HG02938 (cell line): ENCODE data around the gene LCN12.

Experiments
- ATAC-seq: cut with Tn5 transposase; IDR thresholded peaks from one replicate; pipeline ENCODE4 v1.9.1; 2021; ENCODE audit warnings: mild to moderate bottlenecking, moderate library complexity; ENCODE audit not compliant: unreplicated experiment

The LCN12 gene

DNA sequence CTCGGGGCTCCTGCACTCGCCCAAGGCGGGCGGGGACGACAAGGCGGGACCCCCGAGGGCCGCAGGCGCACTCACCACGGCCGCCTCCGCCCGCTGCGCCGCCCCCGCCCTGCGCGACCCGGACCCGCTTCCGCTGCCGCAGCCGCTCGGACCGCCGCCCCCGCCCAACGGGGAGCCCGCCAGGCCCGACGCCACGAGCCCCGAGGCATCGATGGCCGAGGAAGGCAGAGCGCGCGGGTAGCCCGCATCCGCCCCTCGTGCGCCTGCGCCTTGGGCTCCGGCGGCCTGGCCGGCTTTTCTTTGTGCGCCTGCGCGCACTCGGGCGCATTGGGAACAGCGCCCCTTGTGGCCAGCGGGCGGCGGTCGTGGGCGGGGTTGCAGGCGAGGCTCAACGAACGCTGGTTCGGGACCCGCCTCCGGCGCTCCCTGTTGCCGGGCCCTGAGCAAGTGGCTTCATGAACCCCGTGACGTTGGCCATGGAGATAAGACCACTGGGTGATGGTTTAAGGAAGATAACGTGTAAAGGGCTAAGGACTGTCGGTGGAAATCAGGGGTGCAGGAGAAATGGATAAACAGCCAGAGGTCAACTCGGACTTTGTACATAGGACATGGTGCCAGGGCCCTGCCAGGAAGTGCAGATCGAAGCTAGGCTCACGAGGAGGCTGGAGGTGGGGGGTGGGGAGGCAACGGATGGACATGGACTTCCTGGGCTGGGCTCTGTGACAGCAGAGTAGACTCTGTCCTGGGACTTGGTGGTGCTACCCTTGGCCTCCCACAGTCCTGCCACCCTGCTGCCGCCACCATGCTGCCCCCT is 7.3 kb upstream of the LCN12 start, which contains the start of the genes C8G and FBXW5:
Gene C8G (plus strand): TSS at position 725 of the 814 bp plus-strand sequence. CDS start 78 bp downstream, at position 803.
Gene FBXW5 (minus strand): TSS at position 220 of the 814 bp plus-strand sequence. CDS start 655 bp downstream, outside the sequence.
- peak; percentile 57 for ATAC-seq

DNA sequence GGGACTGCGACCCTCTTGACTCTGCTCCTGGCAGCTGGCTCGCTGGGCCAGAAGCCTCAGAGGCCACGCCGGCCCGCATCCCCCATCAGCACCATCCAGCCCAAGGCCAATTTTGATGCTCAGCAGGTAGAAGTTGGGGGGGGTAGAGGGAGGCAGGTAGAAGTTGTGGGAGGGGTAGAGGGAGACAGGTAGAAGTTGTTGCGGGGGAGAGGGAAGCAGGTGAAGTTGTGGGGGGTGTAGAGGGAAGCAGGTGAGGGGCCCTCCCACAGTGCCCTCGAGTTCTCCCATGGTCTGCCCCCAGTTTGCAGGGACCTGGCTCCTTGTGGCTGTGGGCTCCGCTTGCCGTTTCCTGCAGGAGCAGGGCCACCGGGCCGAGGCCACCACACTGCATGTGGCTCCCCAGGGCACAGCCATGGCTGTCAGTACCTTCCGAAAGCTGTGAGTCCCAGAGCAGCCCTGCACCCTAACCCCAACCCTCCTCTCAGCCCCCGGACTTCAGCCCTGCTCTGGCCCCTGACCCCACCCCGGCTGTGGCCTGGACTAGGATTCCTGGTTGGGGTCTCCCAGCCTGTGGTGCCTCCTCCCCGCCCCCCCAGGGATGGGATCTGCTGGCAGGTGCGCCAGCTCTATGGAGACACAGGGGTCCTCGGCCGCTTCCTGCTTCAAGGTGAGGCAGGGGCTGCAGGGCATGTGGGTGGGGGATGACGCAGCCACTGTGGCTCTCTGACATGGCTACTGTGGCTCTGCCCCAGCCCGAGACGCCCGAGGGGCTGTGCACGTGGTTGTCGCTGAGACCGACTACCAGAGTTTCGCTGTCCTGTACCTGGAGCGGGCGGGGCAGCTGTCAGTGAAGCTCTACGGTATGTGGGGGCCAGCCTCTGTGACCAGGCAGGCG is 6.5 kb upstream of the LCN12 start:
- no peak for ATAC-seq

DNA sequence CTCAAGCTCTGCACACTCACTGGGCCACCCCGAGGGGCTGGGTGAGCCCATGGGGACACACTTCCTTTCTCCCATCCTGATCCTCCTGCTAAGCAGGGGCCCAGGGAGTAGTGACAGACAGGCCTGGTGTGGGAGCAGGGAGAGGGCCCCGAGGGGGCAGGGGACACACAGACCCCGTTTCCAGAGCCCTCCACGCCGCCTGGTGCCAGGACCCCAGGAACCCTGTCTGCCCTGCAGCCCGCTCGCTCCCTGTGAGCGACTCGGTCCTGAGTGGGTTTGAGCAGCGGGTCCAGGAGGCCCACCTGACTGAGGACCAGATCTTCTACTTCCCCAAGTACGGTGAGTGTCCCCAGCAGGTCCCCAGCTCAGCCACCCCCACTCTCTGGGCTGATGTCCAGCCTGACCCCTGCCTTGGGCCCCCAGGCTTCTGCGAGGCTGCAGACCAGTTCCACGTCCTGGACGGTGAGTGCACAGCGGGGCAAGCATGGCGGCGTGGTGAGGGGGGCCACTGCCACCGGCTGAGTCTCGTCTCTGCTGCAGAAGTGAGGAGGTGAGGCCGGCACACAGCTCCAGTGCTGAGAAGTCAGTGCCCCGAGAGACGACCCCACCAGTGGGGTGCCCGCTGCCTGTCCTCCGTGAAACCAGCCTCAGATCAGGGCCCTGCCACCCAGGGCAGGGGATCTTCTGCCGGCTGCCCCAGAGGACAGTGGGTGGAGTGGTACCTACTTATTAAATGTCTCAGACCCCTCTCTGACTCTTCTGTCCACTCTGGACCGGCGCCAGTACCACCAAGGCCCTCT is 5.6 kb upstream of the LCN12 start:
- no peak for ATAC-seq

DNA sequence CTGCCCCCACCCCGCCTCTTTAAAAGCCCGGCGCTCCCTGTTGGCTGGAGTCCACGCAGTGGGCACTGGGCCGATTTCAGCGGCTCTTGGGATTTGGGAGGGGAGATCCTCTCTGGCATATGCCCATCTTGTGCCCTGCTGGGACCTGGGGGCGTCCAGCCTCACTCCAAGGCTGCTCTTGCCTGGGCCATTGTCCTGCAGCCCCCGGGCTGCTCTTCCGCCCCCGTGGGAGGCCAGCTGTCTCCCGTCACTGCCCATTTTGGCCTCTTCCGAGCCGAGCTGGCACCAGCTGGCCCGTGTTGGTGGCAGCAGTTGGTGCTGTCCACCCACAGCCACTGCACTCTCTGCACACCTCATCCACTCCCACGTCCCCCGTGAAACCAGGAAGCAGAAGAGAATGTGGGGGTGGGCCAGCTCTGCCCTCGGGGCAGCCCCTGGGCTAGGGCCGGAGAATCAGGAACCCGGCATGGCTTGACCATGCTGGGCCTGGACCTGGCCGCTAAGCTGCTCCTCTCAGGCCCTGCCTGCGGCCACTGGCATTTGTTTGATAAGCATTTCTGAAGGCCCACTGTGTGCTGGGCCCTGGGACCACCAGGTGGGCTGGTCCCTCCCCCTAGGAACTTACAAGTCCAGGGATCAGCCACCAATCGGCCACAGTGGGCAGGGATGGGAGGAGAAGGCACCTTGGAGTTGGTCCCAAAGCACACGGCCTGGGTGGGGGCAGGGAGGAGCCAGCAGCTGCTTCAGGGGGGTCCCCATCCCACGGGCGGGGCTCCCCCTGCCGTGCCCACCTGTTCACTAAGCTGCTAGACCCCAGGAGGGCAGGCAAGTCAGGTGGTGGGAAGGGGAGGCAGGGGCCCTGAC is 4.8 kb upstream of the LCN12 start:
- ATAC-seq = no peak

DNA sequence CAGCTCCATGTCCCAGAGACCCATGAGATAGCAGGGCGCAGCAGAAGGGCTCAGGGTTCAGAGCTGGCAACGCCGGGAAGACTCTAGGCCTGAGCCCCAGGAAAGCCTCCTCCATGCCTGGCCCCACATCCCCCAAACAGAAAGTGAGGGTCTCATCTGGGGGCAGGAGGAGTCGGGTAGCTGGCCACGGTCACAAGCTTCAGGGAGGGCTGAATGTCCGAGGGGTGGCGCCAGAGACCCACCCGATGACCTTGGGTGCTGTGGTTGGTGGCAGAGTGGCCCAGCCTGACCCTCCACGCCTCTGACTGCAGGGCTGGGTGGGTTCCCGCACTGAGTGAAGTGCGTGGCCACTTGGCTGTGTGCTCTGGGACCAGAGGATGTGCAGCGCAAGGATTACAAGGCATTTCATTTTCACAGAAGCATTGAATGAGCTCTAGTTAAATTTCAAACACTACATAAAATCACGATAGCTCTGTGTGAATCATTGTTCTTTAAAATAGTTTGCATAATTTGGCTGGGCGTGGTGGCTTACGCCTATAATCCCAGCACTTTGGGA is 4.0 kb upstream of the LCN12 start:
- ATAC-seq = no peak

DNA sequence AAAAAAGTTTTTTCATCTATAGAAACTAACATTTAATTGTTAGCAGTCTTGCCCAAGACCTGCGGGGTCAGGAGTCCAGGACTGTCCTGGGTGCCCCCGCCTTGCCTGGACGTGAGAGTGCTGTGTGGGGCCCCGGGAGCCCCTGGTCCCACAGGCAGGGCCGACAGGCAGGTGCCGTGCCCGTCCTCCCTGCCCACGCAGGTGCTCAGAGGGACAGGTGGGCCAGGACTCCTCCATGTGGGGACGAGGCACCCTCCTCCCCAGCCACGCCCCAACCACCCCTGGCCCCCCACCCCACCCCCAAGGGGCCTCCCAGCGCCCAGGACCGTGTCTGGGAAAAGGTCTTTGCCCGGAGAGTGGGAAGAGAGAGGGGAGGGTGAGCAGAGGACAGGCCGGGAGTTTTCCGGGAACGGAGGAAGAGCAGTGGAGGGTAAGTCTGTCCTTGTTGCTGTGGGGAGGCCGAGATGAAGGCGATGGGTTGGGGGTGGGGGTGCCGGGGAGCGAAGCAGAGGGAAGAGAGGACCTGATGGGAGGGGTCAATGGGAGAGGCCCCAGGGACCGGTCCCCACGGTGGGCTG is 2.7 kb upstream of the LCN12 start:
- ATAC-seq = no peak

DNA sequence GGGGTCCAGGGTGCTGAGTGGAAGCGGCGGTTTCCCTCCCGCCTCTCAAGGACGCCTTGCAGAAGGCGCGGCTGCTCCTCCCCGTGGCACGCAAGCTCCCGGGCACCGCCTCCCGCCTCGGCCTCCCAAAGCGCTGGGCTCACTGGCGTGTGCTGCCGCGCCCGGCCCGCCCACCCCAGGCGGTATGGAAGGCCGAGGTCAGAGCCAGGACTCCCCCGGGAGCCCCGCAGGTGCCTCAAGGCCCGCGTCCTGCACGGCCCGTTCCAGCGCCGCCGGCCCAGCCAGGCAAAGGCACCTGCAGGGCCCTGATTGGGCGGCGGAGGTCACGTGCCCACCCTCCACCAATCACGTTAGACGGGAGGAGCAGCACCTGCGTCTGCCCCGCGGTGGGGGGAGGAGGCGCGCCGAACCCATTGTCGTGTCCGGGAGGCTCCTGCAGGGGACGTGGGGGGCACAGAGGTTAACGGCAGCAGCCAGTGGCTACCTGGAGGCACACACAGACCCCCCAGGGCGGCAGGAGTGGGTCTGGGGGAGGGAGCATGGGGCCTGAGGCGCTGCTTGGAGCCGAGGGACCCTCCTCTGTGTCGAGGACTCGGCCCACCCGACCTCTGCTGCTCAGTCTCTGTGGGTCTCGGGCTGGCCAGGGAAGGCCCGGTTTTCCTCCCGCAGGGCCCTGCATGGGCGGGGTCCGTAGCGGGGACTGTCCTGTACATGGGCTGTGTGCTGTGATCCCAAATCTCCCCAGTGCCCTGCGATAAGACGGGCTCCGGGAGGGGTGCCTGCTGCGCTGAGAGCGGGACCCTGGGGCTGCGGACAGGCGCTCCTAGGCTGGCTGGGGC is 2.0 kb upstream of the LCN12 start:
- peak; percentile 88 for ATAC-seq

DNA sequence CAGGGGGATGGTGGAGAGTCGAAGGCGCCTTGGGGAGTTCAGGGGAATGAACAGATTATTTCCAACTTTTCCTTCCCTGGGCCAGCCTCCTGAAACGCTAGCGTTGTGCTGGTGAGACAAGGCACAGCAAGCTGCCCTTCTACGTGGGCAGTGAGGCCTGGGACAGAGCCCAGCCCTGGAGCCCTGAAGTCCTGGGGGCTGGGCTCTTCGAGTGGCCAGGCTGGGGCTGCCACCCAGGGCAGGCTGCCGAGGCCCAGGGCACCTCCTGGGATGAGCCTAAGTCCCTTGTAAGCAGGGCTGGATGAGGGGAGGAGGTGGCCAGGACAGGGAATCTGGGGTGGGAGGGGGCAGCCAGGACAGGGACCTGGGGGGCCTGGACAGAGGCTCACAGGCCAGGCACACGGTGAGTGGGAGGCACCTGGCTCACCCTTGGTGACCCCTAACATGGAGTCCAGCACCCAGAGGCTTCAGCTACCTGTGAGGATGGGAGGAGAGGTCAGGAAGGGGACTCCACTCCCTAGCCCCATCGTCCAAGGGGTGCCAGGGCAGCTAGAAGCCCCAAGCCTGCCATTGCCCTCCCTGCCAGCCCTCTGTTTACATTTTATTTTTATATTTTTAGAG is 1.3 kb upstream of the LCN12 start:
- no peak for ATAC-seq

DNA sequence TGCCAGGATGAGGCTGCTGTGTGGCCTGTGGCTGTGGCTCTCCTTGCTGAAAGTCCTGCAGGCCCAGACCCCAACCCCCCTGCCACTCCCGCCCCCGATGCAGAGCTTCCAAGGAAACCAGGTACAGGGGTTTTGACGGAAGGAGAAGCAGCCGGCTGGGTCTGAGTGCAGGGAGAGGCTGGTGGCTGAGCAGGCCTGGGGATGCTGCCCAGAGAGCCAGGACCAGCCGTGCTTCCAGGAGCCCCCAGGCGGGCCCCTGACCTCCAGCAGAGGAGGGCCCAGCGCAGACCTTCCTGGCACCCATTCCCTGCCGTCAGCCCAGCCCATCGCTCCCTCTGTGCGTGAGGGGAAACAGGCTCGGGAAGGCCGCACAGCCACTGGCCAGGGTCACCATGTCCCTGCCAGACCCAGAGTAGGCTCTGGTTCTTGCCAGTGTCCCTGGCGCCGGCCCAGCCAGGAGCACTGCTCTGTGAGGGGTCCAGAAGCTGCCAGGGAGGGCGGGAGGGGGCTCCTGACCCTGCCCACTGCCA is 313 bp downstream of the LCN12 start:
- no peak for ATAC-seq

DNA sequence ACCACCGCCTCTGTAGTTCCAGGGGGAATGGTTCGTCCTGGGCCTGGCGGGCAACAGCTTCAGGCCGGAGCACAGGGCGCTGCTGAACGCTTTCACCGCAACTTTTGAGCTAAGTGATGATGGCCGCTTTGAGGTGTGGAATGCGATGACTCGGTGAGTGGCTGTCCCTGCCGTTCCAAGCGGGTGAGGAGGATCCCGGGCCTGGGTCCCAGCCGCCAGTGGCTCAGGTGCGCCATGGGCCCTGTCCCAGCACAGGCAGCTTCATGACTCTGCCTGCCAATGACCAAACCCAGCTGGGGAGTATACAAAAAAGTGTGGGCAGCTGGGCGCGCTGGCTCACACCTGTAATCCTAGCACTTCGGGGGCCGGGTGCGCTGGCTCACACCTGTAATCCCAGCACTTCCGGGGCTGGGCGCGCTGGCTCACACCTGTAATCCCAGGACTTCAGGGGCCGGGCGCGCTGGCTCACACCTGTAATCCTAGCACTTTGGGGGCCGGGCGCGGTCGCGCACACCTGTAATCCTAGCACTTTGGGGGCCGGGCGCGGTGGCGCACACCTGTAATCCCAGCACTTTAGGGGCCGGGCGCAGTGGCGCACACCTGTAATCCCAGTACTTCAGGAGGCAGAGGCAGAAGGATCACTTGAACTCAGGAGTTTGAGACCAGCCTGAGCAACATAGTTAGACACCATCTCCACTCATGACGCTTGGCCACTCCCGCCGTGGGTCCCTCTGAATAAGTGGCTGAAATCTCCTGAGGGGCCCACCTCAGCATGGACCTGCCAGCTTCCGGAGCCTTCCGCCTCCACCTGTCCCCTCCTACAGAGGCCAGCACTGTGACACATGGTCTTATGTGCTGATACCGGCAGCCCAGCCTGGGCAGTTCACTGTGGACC is 1.1 kb downstream of the LCN12 start:
- ATAC-seq = no peak

DNA sequence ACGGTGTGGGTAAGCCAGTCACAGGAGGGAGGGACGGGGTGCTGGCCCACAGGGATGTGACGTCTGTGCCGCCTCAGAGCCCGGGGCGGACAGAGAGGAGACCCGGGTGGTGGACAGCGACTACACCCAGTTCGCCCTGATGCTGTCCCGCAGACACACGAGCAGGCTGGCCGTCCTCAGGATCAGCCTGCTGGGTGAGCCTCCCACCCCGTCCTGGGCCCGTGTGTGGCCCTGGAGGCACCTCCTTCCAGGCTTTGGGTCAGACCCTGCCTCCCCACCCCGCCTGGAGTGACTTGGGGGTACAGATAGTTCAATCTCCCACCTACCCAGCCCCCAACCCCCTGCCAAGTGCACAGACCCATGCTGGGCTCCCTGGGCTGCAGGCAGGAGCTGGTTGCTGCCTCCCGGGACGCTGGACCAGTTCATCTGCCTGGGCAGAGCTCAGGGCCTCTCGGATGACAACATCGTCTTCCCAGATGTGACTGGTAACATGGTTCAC is 1.7 kb downstream of the LCN12 start:
- ATAC-seq = no peak

DNA sequence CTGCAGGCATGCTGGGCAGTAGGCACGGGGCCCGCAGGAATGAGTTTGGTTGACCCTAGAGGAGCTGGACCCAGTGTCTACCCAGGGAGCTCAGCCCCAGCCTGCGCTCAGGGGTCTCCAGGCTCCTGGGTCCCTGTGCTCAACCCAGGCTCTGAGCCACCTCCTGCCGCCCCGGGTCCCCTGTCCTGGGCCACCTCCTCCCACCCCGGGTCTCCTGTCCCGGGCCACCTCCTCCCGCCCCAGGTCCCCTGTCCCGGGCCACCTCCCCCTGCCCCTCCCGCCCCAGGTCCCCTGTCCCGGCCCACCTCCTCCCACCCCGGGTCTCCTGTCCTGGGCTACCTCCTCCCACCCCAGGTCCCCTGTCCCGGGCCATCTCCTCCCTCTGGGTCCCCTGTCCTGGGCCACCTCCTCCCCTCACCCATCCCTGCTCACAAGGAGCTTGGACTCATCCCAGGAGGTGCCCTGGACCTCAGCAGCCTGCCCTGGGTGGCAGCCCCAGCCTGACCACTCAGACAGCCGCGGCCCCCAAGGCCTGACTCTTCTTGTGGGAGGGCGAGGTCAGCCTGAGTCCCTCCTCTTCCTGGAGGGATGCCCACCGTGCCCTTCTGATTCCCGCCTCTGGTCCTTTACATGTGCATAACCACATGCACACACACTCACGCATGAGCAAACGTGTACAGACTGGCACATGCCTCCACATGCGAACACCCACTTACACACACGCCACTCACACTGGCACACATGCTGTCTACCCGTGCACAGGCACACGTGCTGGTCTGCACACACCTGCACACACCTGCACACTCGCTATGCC is 2.4 kb downstream of the LCN12 start:
- no peak for ATAC-seq

DNA sequence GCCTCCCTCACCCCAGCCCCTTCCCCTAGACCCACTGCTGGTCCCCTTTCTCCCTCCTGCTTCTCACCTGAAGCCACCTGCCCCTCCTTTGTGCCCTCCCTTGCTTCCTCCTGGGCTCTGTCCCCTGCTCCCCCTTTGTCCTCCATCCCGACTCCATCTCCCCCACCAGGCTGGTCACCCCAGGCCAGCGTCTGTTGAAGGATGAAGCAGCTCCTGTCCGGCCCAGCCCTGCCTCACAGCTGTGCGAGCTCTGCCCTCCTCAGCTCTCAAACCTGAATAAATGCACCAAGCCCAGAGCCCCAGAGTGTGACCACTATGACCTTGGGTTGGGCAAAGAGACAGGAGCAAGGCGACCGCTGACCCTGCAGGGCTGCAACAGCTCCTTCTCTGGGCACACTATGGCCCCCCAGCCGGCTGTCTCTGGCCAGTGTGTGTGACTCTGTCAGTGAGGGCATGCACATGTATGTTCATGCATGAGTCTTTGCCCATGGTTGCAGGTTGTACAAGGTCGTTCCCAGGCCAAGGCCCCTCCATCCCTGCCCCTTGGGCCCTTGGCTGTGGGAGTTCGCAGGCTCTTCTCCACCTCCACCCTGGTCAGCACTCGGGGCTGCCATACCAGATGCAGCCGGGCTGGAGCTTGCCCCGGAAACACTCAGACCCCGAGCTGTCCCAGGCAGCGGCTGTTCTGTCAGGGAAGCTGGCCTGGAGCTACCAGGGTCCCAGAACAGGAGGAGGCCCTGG is 3.3 kb downstream of the LCN12 start:
- no peak for ATAC-seq

DNA sequence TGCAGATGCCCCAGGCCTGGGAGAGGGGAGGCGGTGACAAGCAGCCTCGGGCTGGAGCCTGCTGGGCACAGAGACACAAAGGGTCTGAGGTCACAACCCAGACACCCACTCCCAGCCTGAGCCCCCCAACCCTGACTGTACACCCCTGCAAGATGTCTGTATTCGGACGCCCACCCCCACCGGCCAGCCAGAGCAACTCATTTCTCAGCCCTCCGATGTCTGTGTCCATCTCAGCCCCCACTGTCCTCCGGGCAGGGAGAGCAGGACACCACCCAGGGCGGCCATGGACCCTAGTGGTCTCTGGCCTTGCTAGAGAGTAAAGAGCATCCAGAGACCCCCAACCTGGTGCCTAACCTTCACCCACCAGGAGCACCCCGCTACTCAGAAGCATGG is 3.9 kb downstream of the LCN12 start:
- ATAC-seq = no peak

DNA sequence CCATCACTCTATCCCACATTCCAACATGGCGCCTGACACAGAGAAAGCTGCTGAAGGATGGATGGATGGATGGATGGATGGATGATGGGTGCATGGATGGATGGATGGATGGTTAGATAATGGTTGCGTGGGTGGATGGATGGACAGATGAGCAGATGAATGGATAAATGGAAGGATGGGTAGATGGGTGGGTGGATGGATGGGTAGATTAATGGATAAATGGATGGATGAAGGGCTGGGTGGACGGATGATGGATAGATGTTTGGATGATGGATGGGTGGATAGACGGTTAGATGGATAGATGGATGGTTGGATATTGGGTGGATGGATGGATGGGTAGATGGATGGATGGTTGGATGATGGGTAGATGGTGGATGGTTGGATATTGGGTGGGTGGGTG is 4.5 kb downstream of the LCN12 start:
- no peak for ATAC-seq
